SK-N-SH treated with all-trans-retinoic acid at 6 μM for 48 hours (cell line): Measurements from ENCODE around the gene MRRF.

ENCODE experiments used
- BACH2 ChIP-seq: fragments of 250-450 bp; sonication (Bioruptor Pico); IDR thresholded peaks from 2 replicates; pipeline ENCODE4 v1.9.0; 2021; ENCODE audit warnings: mild to moderate bottlenecking, borderline replicate concordance
- CSDC2 ChIP-seq: fragments of 250-450 bp; sonication (Bioruptor Pico); IDR thresholded peaks from 2 replicates; pipeline ENCODE4 v1.5.0; 2020; ENCODE audit warnings: mild to moderate bottlenecking, moderate library complexity
- ESRRG ChIP-seq: fragments of 250-450 bp; sonication (Bioruptor Pico); IDR thresholded peaks from 2 replicates; pipeline ENCODE4 v1.6.1; 2021; ENCODE audit warnings: mild to moderate bottlenecking
- PPARA ChIP-seq: fragments of 250-450 bp; sonication (Bioruptor Pico); IDR thresholded peaks from 2 replicates; pipeline ENCODE4 v1.5.0; 2020; ENCODE audit warnings: mild to moderate bottlenecking, borderline replicate concordance
- RARB ChIP-seq: fragments of 250-450 bp; sonication (Bioruptor Pico); IDR thresholded peaks from 2 replicates; pipeline ENCODE4 v1.8.0; 2021; ENCODE audit warnings: mild to moderate bottlenecking, moderate library complexity
- SNAI2 ChIP-seq: fragments of 250-450 bp; sonication (Bioruptor Pico); IDR thresholded peaks from 2 replicates; pipeline ENCODE4 v1.5.0; 2020; ENCODE audit warnings: mild to moderate bottlenecking, moderate library complexity
- ZFP3 ChIP-seq: fragments of 250-450 bp; sonication (Bioruptor Pico); IDR thresholded peaks from 2 replicates; pipeline ENCODE4 v1.5.0; 2020; ENCODE audit warnings: mild to moderate bottlenecking, moderate library complexity
- ZFP30 ChIP-seq: fragments of 450-650 bp; formaldehyde crosslinking; IDR thresholded peaks from 2 replicates; pipeline ENCODE4 v1.5.0; 2022; ENCODE audit warnings: mild to moderate bottlenecking, moderate library complexity
- ZNF565 ChIP-seq: fragments of 450-650 bp; formaldehyde crosslinking; conservative IDR thresholded peaks from 2 replicates; pipeline ENCODE4 v1.5.0; 2020; ENCODE audit warnings: low read depth, mild to moderate bottlenecking, moderate library complexity
- TF ChIP-seq, protein P1 (sequence below): fragments of 250-450 bp; sonication (Bioruptor Pico); IDR thresholded peaks from 2 replicates; pipeline ENCODE4 v1.8.0; 2020; ENCODE audit warnings: mild to moderate bottlenecking, moderate library complexity, borderline replicate concordance
- TF ChIP-seq, protein P2 (sequence below): fragments of 250-450 bp; sonication (Bioruptor Pico); IDR thresholded peaks from 2 replicates; pipeline ENCODE4 v1.5.1; 2020; ENCODE audit warnings: low read depth, mild to moderate bottlenecking, moderate library complexity

- TF ChIP-seq PPARA (CRISPR knock-in tag), result no peak
- TF ChIP-seq BACH2 (CRISPR knock-in tag), result no peak
- TF ChIP-seq ZFP3, result no peak
- TF ChIP-seq, protein P1, sequence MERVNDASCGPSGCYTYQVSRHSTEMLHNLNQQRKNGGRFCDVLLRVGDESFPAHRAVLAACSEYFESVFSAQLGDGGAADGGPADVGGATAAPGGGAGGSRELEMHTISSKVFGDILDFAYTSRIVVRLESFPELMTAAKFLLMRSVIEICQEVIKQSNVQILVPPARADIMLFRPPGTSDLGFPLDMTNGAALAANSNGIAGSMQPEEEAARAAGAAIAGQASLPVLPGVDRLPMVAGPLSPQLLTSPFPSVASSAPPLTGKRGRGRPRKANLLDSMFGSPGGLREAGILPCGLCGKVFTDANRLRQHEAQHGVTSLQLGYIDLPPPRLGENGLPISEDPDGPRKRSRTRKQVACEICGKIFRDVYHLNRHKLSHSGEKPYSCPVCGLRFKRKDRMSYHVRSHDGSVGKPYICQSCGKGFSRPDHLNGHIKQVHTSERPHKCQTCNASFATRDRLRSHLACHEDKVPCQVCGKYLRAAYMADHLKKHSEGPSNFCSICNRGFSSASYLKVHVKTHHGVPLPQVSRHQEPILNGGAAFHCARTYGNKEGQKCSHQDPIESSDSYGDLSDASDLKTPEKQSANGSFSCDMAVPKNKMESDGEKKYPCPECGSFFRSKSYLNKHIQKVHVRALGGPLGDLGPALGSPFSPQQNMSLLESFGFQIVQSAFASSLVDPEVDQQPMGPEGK (CRISPR knock-in tag), result no peak
- TF ChIP-seq RARB (CRISPR knock-in tag), result no peak
- no peak for TF ChIP-seq SNAI2 (CRISPR knock-in tag)
- TF ChIP-seq CSDC2, result no peak
- no peak for TF ChIP-seq ZNF565
- TF ChIP-seq, protein P2, sequence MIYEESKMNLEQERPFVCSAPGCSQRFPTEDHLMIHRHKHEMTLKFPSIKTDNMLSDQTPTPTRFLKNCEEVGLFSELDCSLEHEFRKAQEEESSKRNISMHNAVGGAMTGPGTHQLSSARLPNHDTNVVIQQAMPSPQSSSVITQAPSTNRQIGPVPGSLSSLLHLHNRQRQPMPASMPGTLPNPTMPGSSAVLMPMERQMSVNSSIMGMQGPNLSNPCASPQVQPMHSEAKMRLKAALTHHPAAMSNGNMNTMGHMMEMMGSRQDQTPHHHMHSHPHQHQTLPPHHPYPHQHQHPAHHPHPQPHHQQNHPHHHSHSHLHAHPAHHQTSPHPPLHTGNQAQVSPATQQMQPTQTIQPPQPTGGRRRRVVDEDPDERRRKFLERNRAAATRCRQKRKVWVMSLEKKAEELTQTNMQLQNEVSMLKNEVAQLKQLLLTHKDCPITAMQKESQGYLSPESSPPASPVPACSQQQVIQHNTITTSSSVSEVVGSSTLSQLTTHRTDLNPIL (CRISPR knock-in tag), result no peak
- TF ChIP-seq ZFP30 (CRISPR knock-in tag), result no peak
- TF ChIP-seq ESRRG (CRISPR knock-in tag), result no peak
Observed at GRCh38 chr9:122336866-122337555, 72.3 kb downstream of the MRRF start.
